Breast epithelium (tissue), 3 donors: ENCODE results near the gene ALDH1L1.
"Not testable (repeated sequence)": the region's sequence is repeated elsewhere in the genome, so short reads cannot be mapped to it uniquely, and the experiment has no call there.

Experiments
- CTCF ChIP-seq, 3 donors: fragments of 450-650 bp; IDR thresholded peaks; one replicate each; pipeline ENCODE4 v1.5.1; 2016 to 2017; ENCODE audit warnings: antibody characterized with exemption in 3 of 3, mild to moderate bottlenecking in 3 of 3, moderate library complexity in 3 of 3
- POLR2A ChIP-seq: fragments of 450-650 bp; IDR thresholded peaks from one replicate; pipeline ENCODE4 v1.6.1; 2016; ENCODE audit warnings: antibody characterized with exemption, mild to moderate bottlenecking, moderate library complexity
- POLR2AphosphoS5 ChIP-seq, 3 donors: sonication (generic); formaldehyde crosslinking; IDR thresholded peaks; one replicate each; pipeline ENCODE4 v1.6.1; 2017; ENCODE audit warnings: antibody characterized with exemption in 3 of 3

- TF ChIP-seq CTCF (IDR thresholded peaks at IDR 0.05); POLR2A; POLR2AphosphoS5 (IDR thresholded peaks at IDR 0.05): not testable (repeated sequence)
These were observed 88.3 kb downstream of the ALDH1L1 start for GRCh38 chr3:126092128-126092527.
